Activated CD4-positive, CD25-positive, alpha-beta regulatory T cell (primary cell): Measurements from ENCODE around the gene NOVA2.

ENCODE experiments used
- DNase-seq, 4 experiments: peaks; one replicate each; lab custom pipeline; 2025; lab: John Stamatoyannopoulos, UW

The NOVA2 gene

DNA sequence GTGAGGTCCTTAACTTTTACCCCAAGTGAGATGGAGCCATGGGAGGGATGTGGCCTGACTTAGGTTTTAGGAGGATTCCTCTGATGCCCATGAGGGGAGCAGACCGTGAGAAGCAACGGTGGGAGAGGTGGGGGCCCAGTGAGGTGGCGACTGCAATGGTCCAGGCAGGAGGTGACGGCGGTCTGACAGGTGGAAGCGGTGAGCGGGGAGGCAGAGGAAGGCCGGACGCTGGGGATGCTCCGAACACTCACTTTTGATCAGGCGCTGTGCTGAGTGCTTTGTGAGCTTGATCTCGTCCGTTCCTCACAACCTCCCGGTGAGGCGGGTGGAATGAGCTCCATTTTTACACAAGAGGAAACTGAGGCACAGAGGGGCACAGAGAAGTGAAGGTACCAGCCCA lies 11.6 kb downstream of the NOVA2 start:
- DNase-seq: no peak

DNA sequence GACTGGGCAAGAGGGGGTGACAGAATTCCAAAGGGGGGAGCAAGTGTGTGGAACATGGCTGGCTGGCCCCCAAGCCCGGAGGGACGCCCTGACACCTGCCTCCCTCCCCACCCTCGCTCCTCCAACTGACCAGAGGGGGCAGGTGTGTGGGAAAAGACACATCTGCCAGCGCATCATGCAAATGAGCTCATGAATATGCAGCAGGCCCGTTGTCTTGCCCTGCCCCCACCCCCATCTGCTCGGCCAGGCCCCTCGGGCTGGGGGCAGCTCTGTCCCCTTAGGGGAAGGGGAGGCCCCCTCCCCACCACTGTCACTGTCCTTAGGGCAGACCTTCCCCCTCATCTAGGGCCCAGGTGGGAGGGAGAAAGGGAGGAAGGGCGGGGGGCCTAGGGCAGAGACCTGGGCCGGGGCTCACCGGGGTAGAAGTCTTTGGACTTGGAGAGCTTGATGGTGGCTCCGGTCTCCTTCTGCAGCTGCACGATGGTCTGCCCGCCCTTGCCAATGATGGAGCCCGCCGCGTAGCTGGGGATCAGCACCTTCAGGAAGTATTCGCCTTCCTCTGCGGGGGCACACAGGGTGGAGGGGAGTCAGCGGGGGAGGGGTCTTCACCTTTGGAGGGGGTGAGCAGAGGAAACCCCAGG lies 12.9 kb downstream of the NOVA2 start:
- DNase-seq: no peak

DNA sequence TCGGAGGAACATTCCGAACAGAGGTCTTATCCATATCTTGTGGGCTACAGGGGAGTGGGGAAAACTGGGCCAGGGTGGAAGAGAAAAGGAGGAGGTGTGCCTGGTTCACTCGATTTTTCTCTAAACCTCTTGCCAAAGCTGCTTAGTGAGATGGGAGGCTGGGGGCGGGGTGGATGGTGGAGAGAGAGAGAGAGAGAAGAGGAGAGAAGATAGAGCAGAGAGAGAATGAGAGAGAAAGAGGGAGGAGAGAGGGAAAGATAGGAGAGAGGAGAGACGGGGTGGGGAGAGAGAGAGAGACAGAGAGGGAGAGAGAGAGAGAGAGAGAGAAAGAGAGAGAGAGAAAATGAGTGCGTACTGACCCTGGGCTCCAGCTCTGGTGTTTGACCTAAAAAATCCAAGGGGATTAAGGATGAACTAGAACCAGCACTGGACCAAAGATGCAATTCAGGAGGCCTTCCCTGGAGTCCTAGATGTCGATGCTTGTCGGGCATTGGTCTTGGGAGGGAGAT lies 14.1 kb downstream of the NOVA2 start:
- no peak for DNase-seq

DNA sequence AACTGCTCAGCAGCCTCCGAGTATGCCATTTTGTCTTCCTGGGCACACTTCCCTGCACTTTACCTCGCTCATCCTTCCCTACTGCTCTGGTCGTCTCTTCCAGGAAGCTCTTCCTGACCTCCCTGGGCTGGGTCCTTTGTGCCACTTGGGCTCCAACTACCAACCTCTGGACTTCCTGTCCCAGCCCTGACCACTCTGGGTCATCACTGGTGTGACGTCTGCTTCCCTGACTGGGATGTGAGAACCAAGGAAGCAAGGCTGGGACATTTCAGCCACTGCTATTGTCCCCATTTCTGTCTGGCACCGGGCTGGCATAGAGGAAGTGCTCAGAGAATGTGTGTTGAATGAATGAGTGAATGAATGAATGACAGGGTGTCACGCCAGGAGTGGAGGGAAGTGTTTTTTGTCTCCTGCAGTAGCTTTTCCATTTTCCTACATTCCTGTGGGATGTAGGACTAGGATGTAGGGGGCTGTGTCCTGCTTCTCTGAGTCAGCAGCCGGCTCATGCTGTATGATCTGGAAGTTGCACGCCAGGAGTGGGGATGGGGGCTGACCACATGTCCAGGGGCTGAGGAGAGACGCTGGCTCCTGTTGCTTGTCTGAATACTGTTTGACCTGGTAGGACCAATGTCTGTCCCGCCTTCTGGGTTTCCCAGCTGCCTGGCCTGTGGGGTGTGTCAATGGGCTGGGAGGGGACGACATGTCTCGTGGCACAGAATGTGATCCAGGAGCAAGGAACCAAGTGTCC lies 14.7 kb downstream of the NOVA2 start:
- DNase-seq: no peak

- DNase-seq: no peak
Measured at GRCh38 chr19:45958320-45958719, 15.3 kb downstream of the NOVA2 start.

- DNase-seq: no peak
Measured at GRCh38 chr19:45955905-45956608, 17.6 kb downstream of the NOVA2 start.

- DNase-seq: no peak
Measured at GRCh38 chr19:45954156-45954555, 19.5 kb downstream of the NOVA2 start.

GRCh38 chr19:45953676-45954075 lies 20.0 kb downstream of the NOVA2 start:
- no peak for DNase-seq

- DNase-seq: no peak
Measured at GRCh38 chr19:45952686-45953505, 20.8 kb downstream of the NOVA2 start.

- DNase-seq: no peak
Measured at GRCh38 chr19:45952341-45952685, 21.4 kb downstream of the NOVA2 start.

GRCh38 chr19:45947926-45948325 lies 25.7 kb downstream of the NOVA2 start:
- DNase-seq: no peak

DNA sequence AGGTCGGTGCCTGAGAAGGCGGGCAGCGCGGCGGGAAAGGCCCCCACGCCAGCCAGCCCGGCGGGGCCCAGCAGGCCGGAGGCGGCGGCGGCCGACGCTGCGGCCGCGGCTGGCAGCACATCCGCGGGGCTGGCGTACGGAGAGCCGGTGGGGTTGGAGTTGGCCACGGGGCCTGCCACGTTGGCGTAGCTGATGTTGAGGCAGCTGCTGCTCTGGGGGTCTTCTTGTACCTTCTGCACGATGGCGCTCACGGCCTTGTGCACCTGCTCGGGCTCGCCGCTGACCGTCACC lies 33.2 kb downstream of the NOVA2 start:
- DNase-seq: no peak

DNA sequence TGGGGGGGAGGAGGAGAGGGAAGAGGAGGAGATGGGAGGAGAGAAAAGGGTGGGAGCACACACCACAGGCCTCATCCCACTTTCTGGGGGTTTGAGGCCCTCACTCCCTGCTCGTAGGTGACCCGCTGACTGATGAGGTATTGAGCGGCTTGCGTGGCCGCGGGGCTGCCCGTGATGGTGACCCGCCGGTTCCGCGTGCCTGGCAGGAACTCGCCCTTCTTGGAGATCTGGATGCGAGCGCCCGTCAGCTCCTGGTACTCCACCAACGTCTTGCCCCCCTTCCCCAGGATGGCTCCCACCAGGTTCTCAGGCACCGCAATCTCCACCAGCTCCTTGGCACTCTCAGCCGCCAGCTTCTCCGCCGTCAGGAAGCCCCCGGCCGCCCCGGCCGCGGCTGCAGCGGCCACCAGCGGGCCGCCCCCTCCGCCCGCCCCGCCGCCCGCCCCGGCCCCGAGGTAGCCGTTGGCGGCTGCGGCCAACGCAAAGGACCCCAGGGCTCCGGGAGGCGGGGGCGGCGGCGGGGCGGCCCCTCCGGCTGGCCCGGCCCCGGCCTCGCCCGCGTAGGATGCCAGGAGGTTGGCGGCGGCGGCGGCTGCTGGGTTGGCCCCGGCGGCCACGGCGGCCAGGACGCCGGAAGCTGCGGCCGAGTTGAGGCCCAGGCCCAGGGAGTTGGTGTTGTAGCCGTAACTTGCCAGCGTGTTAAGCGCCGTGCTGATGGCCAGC lies 33.7 kb downstream of the NOVA2 start:
- no peak for DNase-seq

GRCh38 chr19:45938733-45939319 lies 34.8 kb downstream of the NOVA2 start:
- no peak for DNase-seq

DNA sequence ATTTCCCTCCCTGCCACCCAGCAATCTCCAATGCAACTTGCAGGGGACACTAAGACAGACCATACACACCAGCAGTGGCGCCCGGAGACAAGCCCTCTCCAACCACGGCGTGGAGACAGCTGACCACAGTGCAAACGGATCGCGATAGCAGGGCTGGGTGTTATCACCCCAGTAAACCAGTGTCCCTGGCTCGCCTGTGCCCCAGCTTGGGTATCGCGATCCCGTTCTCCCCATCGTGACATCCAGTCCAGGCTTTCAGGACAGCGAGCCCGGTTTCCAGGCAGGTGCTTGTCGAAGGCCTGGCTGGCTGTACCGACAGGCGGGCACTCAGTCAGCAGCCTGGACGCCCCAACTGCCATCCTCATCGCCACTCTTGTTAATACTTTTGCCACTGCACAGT lies 38.4 kb downstream of the NOVA2 start:
- no peak for DNase-seq

DNA sequence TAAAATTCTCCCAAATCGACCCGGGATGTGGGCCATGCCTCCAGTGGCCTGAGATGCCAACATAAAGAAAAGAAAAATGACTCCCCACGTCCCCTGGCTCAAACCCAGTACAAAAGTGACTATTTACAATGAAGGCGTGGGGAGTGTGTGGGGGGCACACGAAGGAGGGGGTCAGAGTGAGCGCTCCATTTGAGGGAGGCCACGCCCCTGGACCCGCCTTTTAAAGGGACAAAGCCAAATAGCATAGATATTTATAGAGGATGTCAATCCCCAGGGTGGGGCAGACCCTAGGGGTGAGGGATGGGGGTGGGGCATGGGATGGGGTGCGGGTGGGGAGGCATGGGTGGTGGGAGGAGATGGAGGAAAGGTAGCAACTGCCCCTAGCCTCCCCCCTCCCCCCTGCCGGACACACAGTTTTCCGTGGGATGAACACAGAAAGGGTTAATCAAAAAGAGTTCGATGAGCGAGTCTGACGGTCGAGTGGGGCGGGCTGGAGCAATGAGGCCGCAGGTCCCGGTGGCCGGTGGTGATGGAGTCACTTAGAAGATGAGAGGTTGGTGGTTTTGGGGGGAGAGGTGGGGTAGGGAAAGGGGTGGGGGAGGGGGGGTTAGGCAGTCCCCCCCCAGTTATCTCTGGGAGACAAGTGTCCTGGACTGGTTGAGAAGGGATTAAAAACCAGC lies 39.0 kb downstream of the NOVA2 start:
- DNase-seq: no peak

DNA sequence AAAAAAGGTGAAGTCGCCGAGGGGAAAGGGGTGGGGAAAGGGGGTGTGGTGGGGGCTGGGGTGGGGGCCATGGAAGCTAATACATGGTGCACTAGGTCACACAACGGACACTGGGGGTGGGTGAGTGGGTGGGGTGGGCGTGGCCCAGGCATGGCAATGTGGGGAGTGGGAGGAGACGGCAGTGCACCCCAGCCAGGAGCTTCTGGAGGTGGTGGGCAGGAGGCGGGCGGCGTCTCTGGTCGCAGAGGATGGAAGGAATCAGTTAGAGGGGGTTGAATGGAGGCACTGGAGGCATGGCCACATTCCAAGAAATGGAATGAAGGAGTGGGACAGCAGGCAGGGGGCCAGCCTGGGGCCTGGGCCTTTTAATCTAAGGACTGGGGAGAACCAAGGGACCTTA lies 39.9 kb downstream of the NOVA2 start:
- no peak for DNase-seq

DNA sequence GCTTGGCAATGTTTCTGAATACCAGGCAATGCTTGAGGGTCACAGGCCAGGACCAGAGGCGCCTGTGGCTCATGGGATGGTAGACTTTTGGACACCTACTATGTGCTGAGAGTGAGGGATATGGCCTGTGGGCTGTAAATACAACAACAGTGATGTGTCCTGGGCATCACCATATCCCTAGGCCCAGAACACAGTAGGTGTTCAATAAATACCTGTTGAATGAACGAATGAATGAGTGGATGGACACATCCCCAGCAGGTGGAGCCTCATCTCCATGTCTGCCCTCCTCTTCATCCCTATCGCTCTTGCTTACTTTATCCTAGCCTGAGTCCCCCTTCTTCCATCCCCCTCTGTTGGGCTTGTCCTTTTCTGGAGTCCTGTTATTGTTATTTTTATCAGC lies 42.6 kb downstream of the NOVA2 start:
- DNase-seq: no peak

DNA sequence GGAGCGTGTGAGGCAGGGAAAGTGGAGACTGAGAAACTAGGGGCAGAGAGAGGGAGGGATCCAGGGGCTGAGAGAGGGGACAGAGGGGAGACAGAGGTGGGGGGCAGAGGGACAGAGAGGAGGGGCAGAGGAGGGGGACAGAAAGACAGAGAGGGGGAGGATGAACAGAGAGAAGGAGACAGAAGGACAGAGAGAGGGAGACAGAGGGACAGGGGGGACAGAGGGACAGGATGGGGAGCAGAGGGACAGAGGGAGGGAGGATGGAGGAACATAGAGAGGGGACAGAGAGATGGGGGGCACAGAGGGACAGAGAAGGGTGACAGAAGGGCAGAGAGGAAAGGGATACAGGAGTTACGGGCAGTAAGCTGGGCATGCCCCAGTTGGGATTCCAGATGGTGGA lies 44.4 kb downstream of the NOVA2 start:
- no peak for DNase-seq

- peak; percentile 62 to 76 (median 70) for DNase-seq
Measured at GRCh38 chr19:45927565-45928261, 46.0 kb downstream of the NOVA2 start.
